CD14-positive monocyte (primary cell): ENCODE results near the gene MAGEA11. TPM values are rescaled to one million over a fixed set of nuclear protein-coding genes. Genes with fewer than 3 reads are reported as not detected.

ENCODE experiments used
- DNase-seq, 3 donors: peaks; one replicate each; pipeline ENCODE4 v3.0.0-alpha.2; 2011 to 2022
- H2AFZ ChIP-seq: 2 replicates; pipeline ENCODE4 v1.6.0; 2012; ENCODE audit warnings: mild to moderate bottlenecking, low read depth, low read length, inconsistent platforms; ENCODE audit not compliant: insufficient read depth, poor library complexity, severe bottlenecking
- H3K27ac ChIP-seq, 2 donors: 1 replicate in 1 of 2; 2 replicates in 1 of 2; pipeline ENCODE4 v1.5.1; 2012 to 2013; ENCODE audit warnings: low read length in 2 of 2, control low read depth in 1 of 2, inconsistent platforms in 1 of 2, low read depth in 1 of 2, mild to moderate bottlenecking in 1 of 2
- H3K27me3 ChIP-seq, 2 donors: one replicate each; pipeline versions ENCODE4 v1.6.0 to v1.6.1; 2011 to 2013; ENCODE audit warnings: low read length in 2 of 2; ENCODE audit not compliant: control insufficient read depth in 2 of 2, insufficient read depth in 2 of 2
- H3K36me3 ChIP-seq, 2 donors: replicated peaks in 1 of 2; 1 replicate in 1 of 2; 2 replicates in 1 of 2; pipeline versions ENCODE4 v1.5.1 to v1.6.1; 2012 to 2013; ENCODE audit warnings: low read length in 2 of 2, control low read depth in 1 of 2, inconsistent platforms in 1 of 2, mild to moderate bottlenecking in 1 of 2; ENCODE audit not compliant: insufficient read depth in 2 of 2, control insufficient read depth in 1 of 2
- H3K4me1 ChIP-seq, 2 donors: 1 replicate in 1 of 2; 2 replicates in 1 of 2; pipeline versions ENCODE4 v1.5.1 to v1.6.1; 2012 to 2013; ENCODE audit warnings: low read length in 2 of 2, control low read depth in 1 of 2, inconsistent platforms in 1 of 2, mild to moderate bottlenecking in 1 of 2, moderate library complexity in 1 of 2; ENCODE audit not compliant: insufficient read depth in 2 of 2, control insufficient read depth in 1 of 2
- H3K4me2 ChIP-seq: replicated peaks from 2 replicates; pipeline ENCODE3; 2012; ENCODE audit warnings: low read length, moderate library complexity, mild to moderate bottlenecking; ENCODE audit not compliant: poor library complexity, severe bottlenecking; ENCODE audit errors: extremely low read depth
- H3K4me3 ChIP-seq, 3 experiments: fragments of 200-600 bp in 1 of 3; sonication (generic) in 1 of 3; replicated peaks in 1 of 3; 1 replicate in 2 of 3; 2 replicates in 1 of 3; pipeline ENCODE4 v1.5.1; 2011 to 2013; ENCODE audit warnings: low read length in 3 of 3, mild to moderate bottlenecking in 3 of 3, control low read depth in 2 of 3, low read depth in 2 of 3, inconsistent platforms in 1 of 3, moderate library complexity in 1 of 3
- H3K79me2 ChIP-seq: 2 replicates; pipeline ENCODE4 v1.6.0; 2012; ENCODE audit warnings: mild to moderate bottlenecking, control low read depth, inconsistent platforms, low read length, moderate library complexity; ENCODE audit not compliant: insufficient read depth
- H3K9ac ChIP-seq: 2 replicates; pipeline ENCODE4 v1.6.0; 2017; ENCODE audit warnings: low read length, mild to moderate bottlenecking; ENCODE audit not compliant: insufficient read depth, poor library complexity, severe bottlenecking
- H3K9me3 ChIP-seq, 2 donors: replicated peaks in 1 of 2; 1 replicate in 1 of 2; 2 replicates in 1 of 2; pipeline versions ENCODE4 v1.5.1 to v1.6.1; 2012 to 2013; ENCODE audit warnings: low read length in 2 of 2, control low read depth in 1 of 2; ENCODE audit not compliant: control insufficient read depth in 1 of 2, insufficient read depth in 1 of 2
- H4K20me1 ChIP-seq: 2 replicates; pipeline ENCODE4 v1.6.0; 2012; ENCODE audit warnings: mild to moderate bottlenecking, low read length, control low read depth, moderate library complexity; ENCODE audit not compliant: insufficient read depth
- H3K27ac Mint-ChIP-seq, 7 donors: one replicate each; pipeline ENCODE4 v1.8.0; 2020; ENCODE audit warnings: mild to moderate bottlenecking in 7 of 7, mixed read lengths in 7 of 7, moderate library complexity in 6 of 7, inconsistent platforms in 2 of 7
- H3K27me3 Mint-ChIP-seq, 3 donors: one replicate each; pipeline ENCODE4 v1.8.0; 2021 to 2022; ENCODE audit warnings: low read depth in 3 of 3, mild to moderate bottlenecking in 3 of 3, mixed read lengths in 3 of 3, moderate library complexity in 3 of 3, inconsistent platforms in 1 of 3
- H3K36me3 Mint-ChIP-seq, 2 donors: one replicate each; pipeline ENCODE4 v1.8.0; 2020; ENCODE audit warnings: mixed read lengths in 2 of 2, inconsistent platforms in 1 of 2, mild to moderate bottlenecking in 1 of 2
- H3K4me1 Mint-ChIP-seq: one replicate; pipeline ENCODE4 v1.8.0; 2020; ENCODE audit warnings: mild to moderate bottlenecking, mixed read lengths
- H3K4me3 Mint-ChIP-seq, 2 donors: one replicate each; pipeline ENCODE4 v1.8.0; 2020; ENCODE audit warnings: mild to moderate bottlenecking in 2 of 2, mixed read lengths in 2 of 2, moderate library complexity in 1 of 2
- H3K9me3 Mint-ChIP-seq, 7 donors: one replicate each; pipeline ENCODE4 v1.8.0; 2020 to 2022; ENCODE audit warnings: mixed read lengths in 7 of 7, mild to moderate bottlenecking in 6 of 7, moderate library complexity in 6 of 7, inconsistent platforms in 2 of 7
- WGBS: methylation state at CpG from one replicate; pipeline ENCODE4 v1.1.5; 2013; ENCODE audit warnings: missing lambda C conversion rate; ENCODE audit not compliant: insufficient coverage; 5-methylcytosine and 5-hydroxymethylcytosine counted together
- intact Hi-C, 2 donors: fragments of 100-400 bp; cut with micrococcal nuclease; formaldehyde crosslinking; loops; one replicate each; pipeline versions ENCODE4 v1.15.0 to v1.15.1; 2023
- polyA plus RNA-seq, 3 donors: library from polyadenylated mRNA; depleted of rRNA in 1 of 3; unstranded in 2 of 3; stranded (reverse) in 1 of 3; fragments of 300-500 nt in 2 of 3; fragments of >200 nt in 1 of 3; fragmentation: Illumina TruSeq in 2 of 3; gene quantifications; 1 replicate in 2 of 3; 2 replicates in 1 of 3; pipeline ENCODE4 v1.2.3, GENCODE V29; 2012 to 2021
- TF ChIP-seq, protein P1 (sequence below): fragments of 200-600 bp; IDR thresholded peaks from one replicate; pipeline ENCODE4 v1.8.0; 2022; ENCODE audit warnings: antibody characterized with exemption, mild to moderate bottlenecking

Gene MAGEA11
- polyA plus RNA-seq, 3 donors: not detected

DNA sequence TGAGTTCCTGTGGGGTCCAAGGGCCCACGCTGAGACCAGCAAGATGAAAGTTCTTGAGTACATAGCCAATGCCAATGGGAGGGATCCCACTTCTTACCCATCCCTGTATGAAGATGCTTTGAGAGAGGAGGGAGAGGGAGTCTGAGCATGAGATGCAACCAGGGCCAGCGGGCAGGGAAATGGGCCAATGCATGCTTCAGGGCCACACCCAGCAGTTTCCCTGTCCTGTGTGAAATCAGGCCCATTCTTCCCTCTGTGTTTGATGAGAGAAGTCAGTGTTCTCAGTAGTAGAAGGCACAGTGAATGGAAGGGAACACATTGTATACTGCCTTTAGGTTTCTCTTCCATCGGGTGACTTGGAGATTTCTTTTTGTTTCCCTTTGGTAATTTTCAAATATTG is 4.8 kb downstream of the MAGEA11 start:
- Histone ChIP-seq H3K9me3 (no peaks in the 10 kb centered on the region), H3K36me3 (no peaks in the 10 kb centered on the region), H2AFZ (no peak overlapping the region), H3K4me1 (no peaks in the 10 kb centered on the region), H3K27me3 (no peaks in the 10 kb centered on the region), H3K9ac (no peak overlapping the region), H3K4me3 (no peak overlapping the region), H3K4me2 (no peak overlapping the region), H4K20me1 (no peaks in the 10 kb centered on the region), H3K79me2 (no peaks in the 10 kb centered on the region), H3K27ac (no peak overlapping the region)
- TF ChIP-seq, protein P1, sequence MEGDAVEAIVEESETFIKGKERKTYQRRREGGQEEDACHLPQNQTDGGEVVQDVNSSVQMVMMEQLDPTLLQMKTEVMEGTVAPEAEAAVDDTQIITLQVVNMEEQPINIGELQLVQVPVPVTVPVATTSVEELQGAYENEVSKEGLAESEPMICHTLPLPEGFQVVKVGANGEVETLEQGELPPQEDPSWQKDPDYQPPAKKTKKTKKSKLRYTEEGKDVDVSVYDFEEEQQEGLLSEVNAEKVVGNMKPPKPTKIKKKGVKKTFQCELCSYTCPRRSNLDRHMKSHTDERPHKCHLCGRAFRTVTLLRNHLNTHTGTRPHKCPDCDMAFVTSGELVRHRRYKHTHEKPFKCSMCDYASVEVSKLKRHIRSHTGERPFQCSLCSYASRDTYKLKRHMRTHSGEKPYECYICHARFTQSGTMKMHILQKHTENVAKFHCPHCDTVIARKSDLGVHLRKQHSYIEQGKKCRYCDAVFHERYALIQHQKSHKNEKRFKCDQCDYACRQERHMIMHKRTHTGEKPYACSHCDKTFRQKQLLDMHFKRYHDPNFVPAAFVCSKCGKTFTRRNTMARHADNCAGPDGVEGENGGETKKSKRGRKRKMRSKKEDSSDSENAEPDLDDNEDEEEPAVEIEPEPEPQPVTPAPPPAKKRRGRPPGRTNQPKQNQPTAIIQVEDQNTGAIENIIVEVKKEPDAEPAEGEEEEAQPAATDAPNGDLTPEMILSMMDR: no peak
- Mint-ChIP-seq H3K4me3 (no peak overlapping the region), H3K36me3 (no peaks in the 10 kb centered on the region), H3K4me1 (no peaks in the 10 kb centered on the region), H3K27me3 (peaks cover 0 to 3% (median 0%) of the 10 kb centered on the region in 3 donors), H3K9me3 (peaks cover 0 to 4% (median 2%) of the 10 kb centered on the region in 7 donors), H3K27ac (no peak overlapping the region)
- no CpG with 5 or more reads among the region's 3 CpGs for WGBS
- no peak for DNase-seq
- intact Hi-C loops: no loop called here

DNA sequence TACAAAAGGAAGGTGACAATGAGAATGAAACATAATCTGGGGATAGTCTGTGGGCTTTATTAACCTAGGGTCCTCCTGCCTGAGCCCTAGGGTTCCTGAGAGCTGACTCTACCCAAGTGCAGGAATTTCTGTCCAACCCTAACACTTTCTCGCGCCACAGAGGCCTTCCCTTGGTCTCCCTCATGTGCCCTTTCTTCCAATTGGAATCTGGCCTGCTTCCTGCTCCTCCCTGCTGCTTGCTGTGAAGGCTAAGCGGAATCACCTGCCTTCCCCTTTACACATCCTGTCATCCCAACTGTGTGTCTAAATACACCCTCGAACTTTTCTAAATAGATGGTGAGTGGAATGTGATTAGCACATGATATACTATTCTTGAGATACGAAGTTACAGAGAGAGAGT is 5.9 kb downstream of the MAGEA11 start:
- Histone ChIP-seq H3K4me2 (no peak overlapping the region), H3K36me3 (no peaks in the 10 kb centered on the region), H3K4me3 (no peak overlapping the region), H3K4me1 (no peaks in the 10 kb centered on the region), H3K9me3 (no peaks in the 10 kb centered on the region), H3K27ac (no peak overlapping the region), H4K20me1 (no peaks in the 10 kb centered on the region), H3K79me2 (no peaks in the 10 kb centered on the region), H3K9ac (no peak overlapping the region), H3K27me3 (no peaks in the 10 kb centered on the region), H2AFZ (no peak overlapping the region)
- Mint-ChIP-seq H3K4me3 (no peak overlapping the region), H3K27ac (no peak overlapping the region), H3K36me3 (no peaks in the 10 kb centered on the region), H3K9me3 (peaks cover 0 to 4% (median 0%) of the 10 kb centered on the region in 7 donors), H3K27me3 (peaks cover 0 to 2% (median 0%) of the 10 kb centered on the region in 3 donors), H3K4me1 (no peaks in the 10 kb centered on the region)
- TF ChIP-seq, protein P1: no peak
- no peak for DNase-seq
- WGBS: no CpG with 5 or more reads among the region's 5 CpGs
- intact Hi-C loops: no loop called here
